GM23338 (cell line): ENCODE results near the gene BICD2. TPM values are rescaled to one million over a fixed set of nuclear protein-coding genes. Genes with fewer than 3 reads are reported as not detected.
A peak's percentile ranks its signal among the peaks of the same experiment; 100 is the strongest.

Experiments used
- ATAC-seq: fragments of 200-7000 bp; cut with Tn5 transposase; 3 replicates; pipeline ENCODE4 v1.9.1; 2020
- DNase-seq: peaks from one replicate; pipeline ENCODE4 v3.0.0-alpha.2; 2015; ENCODE audit warnings: low spot score
- H2AFZ ChIP-seq: fragments of 200-600 bp; sonication (generic); 2 replicates; pipeline ENCODE4 v1.8.0; 2016; ENCODE audit warnings: antibody characterized with exemption, mild to moderate bottlenecking, moderate library complexity
- H3F3A ChIP-seq: fragments of 200-600 bp; sonication (generic); replicated peaks from 2 replicates; pipeline ENCODE4 v1.8.0; 2017; ENCODE audit warnings: antibody characterized with exemption, mixed run types, low read depth
- H3K27ac ChIP-seq: fragments of 200-600 bp; sonication (generic); 2 replicates; pipeline ENCODE4 v1.6.1; 2016; ENCODE audit warnings: low read depth
- H3K27me3 ChIP-seq: fragments of 200-600 bp; sonication (generic); 2 replicates; pipeline ENCODE4 v1.8.0; 2016; ENCODE audit warnings: mild to moderate bottlenecking, mixed run types, moderate library complexity; ENCODE audit not compliant: insufficient read depth
- H3K36me3 ChIP-seq: fragments of 200-600 bp; sonication (generic); 2 replicates; pipeline ENCODE4 v1.8.0; 2016; ENCODE audit warnings: mild to moderate bottlenecking; ENCODE audit not compliant: insufficient read depth
- H3K4me1 ChIP-seq: fragments of 200-600 bp; sonication (generic); 2 replicates; pipeline ENCODE4 v1.8.0; 2016; ENCODE audit warnings: mild to moderate bottlenecking, moderate library complexity; ENCODE audit not compliant: insufficient read depth
- H3K4me2 ChIP-seq: fragments of 200-600 bp; sonication (generic); 2 replicates; pipeline ENCODE4 v1.7.1; 2017; ENCODE audit warnings: mixed run types
- H3K4me3 ChIP-seq: fragments of 200-600 bp; sonication (generic); 2 replicates; pipeline ENCODE4 v1.6.1; 2016; ENCODE audit warnings: mixed run types
- H3K79me2 ChIP-seq: fragments of 200-600 bp; sonication (generic); replicated peaks from 2 replicates; pipeline ENCODE4 v1.8.0; 2017; ENCODE audit warnings: mild to moderate bottlenecking; ENCODE audit not compliant: insufficient read depth
- H3K9me2 ChIP-seq: fragments of 200-600 bp; sonication (generic); 2 replicates; pipeline ENCODE4 v1.8.0; 2017; ENCODE audit not compliant: insufficient read depth
- H4K20me1 ChIP-seq: fragments of 200-600 bp; sonication (generic); replicated peaks from 2 replicates; pipeline ENCODE4 v1.8.0; 2017; ENCODE audit warnings: mild to moderate bottlenecking; ENCODE audit not compliant: insufficient read depth
- H3K27ac Mint-ChIP-seq: 2 replicates; pipeline ENCODE4 v1.8.0; 2020; ENCODE audit warnings: inconsistent platforms, mild to moderate bottlenecking, moderate library complexity, mixed read lengths
- H3K27me3 Mint-ChIP-seq: 3 replicates; pipeline ENCODE4 v1.8.0; 2022; ENCODE audit warnings: low read depth, mild to moderate bottlenecking, moderate library complexity, mixed read lengths, inconsistent platforms; ENCODE audit not compliant: insufficient read depth, poor library complexity
- H3K36me3 Mint-ChIP-seq: 3 replicates; pipeline ENCODE4 v1.8.0; 2021; ENCODE audit warnings: low read depth, mild to moderate bottlenecking, inconsistent platforms, moderate library complexity, mixed read lengths
- H3K4me1 Mint-ChIP-seq: 3 replicates; pipeline ENCODE4 v1.8.0; 2020; ENCODE audit warnings: mild to moderate bottlenecking, inconsistent platforms, mixed read lengths
- H3K4me3 Mint-ChIP-seq: 3 replicates; pipeline ENCODE4 v1.8.0; 2021; ENCODE audit warnings: moderate library complexity, mild to moderate bottlenecking, inconsistent platforms, mixed read lengths
- H3K9me3 Mint-ChIP-seq: 3 replicates; pipeline ENCODE4 v1.8.0; 2020; ENCODE audit warnings: moderate library complexity, mild to moderate bottlenecking, inconsistent platforms, mixed read lengths
- CREB1 ChIP-seq: fragments of 250-450 bp; sonication (Bioruptor Pico); IDR thresholded peaks from 2 replicates; pipeline ENCODE4 v1.5.0; 2020; ENCODE audit warnings: low read depth, mild to moderate bottlenecking, moderate library complexity
- POLR2AphosphoS5 ChIP-seq: IDR thresholded peaks from 2 replicates; pipeline ENCODE4 v1.6.1; 2016; ENCODE audit warnings: antibody characterized with exemption, low read depth
- polyA plus RNA-seq: library from polyadenylated mRNA; unstranded; fragments of >200 nt; fragmentation: Nextera tagmentation; extraction: Ambion mirVana; gene quantifications from 2 replicates; pipeline ENCODE4 v1.2.1, GENCODE V29; 2016
- total RNA-seq: library from RNA; depleted of rRNA; stranded (reverse); fragments of >200 nt; shearing (Covaris generic); gene quantifications from 2 replicates; pipeline ENCODE4 v1.2.3, GENCODE V29; 2014
- TF ChIP-seq, protein P1 (sequence below): IDR thresholded peaks from one replicate; pipeline ENCODE4 v1.6.1; 2018; ENCODE audit warnings: antibody characterized with exemption; ENCODE audit not compliant: unreplicated experiment
- TF ChIP-seq, protein P2 (sequence below): IDR thresholded peaks from 2 replicates; pipeline ENCODE4 v1.6.1; 2016; ENCODE audit warnings: antibody characterized with exemption
- TF ChIP-seq, protein P3 (sequence below): fragments of 250-450 bp; sonication (Bioruptor Pico); IDR thresholded peaks from 2 replicates; pipeline ENCODE4 v1.5.0; 2020; ENCODE audit warnings: mild to moderate bottlenecking, moderate library complexity

The BICD2 gene
- total and polyA plus RNA-seq, 2 experiments from 2014 or later, result 8.7 to 34.3 TPM

- TF ChIP-seq, protein P1, sequence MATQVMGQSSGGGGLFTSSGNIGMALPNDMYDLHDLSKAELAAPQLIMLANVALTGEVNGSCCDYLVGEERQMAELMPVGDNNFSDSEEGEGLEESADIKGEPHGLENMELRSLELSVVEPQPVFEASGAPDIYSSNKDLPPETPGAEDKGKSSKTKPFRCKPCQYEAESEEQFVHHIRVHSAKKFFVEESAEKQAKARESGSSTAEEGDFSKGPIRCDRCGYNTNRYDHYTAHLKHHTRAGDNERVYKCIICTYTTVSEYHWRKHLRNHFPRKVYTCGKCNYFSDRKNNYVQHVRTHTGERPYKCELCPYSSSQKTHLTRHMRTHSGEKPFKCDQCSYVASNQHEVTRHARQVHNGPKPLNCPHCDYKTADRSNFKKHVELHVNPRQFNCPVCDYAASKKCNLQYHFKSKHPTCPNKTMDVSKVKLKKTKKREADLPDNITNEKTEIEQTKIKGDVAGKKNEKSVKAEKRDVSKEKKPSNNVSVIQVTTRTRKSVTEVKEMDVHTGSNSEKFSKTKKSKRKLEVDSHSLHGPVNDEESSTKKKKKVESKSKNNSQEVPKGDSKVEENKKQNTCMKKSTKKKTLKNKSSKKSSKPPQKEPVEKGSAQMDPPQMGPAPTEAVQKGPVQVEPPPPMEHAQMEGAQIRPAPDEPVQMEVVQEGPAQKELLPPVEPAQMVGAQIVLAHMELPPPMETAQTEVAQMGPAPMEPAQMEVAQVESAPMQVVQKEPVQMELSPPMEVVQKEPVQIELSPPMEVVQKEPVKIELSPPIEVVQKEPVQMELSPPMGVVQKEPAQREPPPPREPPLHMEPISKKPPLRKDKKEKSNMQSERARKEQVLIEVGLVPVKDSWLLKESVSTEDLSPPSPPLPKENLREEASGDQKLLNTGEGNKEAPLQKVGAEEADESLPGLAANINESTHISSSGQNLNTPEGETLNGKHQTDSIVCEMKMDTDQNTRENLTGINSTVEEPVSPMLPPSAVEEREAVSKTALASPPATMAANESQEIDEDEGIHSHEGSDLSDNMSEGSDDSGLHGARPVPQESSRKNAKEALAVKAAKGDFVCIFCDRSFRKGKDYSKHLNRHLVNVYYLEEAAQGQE, result no peak
- no peak for TF ChIP-seq CREB1 (CRISPR knock-in tag)
These were observed 2.7 kb upstream of the BICD2 start (continued) for GRCh38 chr9:92767066-92768054.

DNA sequence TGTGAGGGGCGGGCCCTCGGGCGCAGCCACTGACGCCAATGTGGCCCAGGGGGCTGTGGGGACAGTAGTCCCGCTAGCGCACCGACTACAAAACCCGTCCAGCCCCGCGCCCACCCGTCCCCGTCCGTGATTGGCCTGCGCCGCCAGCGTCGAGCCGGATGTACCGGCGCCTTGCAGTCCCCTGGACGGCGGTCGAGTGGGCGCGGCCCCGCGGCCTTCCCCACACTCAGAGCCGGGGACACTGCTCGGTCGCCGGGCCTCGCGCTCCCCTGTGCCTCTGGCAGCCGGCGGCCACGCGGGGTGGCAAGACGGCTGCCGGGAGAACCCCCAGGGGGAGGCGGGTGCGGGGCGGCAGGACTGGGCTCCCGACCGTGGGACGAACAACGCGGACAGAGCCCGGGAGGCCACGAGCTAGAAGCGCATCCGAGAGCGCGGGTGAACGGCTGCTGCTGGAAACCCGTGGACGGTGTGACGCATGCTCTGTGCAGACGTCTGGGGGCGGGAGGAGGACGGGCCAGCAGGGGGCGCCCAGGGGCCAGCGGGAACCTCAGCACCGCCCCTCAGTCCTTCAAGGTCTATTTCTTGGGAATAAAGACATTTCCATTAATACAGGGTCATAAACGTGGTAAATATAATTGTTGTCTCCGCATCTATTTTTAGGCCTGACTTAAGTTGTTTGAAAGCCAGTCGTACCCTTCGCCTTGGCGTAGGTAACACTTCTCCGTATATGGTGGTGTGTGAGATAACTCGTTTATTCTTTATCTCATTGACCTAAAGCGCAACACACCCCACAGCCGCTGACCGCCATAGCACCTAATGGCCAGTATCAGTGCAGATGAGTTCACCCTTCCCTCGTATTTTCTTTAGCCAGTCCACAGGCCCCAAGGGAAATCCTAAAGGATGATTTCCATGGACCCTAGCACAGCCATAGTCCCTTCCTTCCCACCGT lies 629 bp upstream of the BICD2 start:
- Histone ChIP-seq H3K4me2 (peak overlapping the region; percentile 94), H3K4me3 (peak overlapping the region; percentile 94), H4K20me1 (peaks cover 32% of the 10 kb centered on the region), H3K27me3 (no peaks in the 10 kb centered on the region), H3K79me2 (peaks cover 41% of the 10 kb centered on the region), H3K36me3 (no peaks in the 10 kb centered on the region), H3K27ac (peak overlapping the region; percentile 96), H3F3A (peaks cover 4% of the 10 kb centered on the region; the same call in 1 of the 2 replicates), H3K4me1 (peaks cover 14% of the 10 kb centered on the region), H2AFZ (peak overlapping the region; percentile 94), H3K9me2 (no peaks in the 10 kb centered on the region)
- peak; percentile 91 for ATAC-seq
- Mint-ChIP-seq H3K27me3 (peaks cover 20% of the 10 kb centered on the region), H3K27ac (peak overlapping the region; percentile 98), H3K4me1 (peaks cover 43% of the 10 kb centered on the region), H3K4me3 (peak overlapping the region; percentile 85), H3K36me3 (no peaks in the 10 kb centered on the region; the same call in 2 of the 3 replicates), H3K9me3 (no peaks in the 10 kb centered on the region)
- DNase-seq, result peak; percentile 98
- TF ChIP-seq CREB1 (CRISPR knock-in tag) (peak; percentile 96), POLR2AphosphoS5 (peak; percentile 84)
- TF ChIP-seq, protein P2, sequence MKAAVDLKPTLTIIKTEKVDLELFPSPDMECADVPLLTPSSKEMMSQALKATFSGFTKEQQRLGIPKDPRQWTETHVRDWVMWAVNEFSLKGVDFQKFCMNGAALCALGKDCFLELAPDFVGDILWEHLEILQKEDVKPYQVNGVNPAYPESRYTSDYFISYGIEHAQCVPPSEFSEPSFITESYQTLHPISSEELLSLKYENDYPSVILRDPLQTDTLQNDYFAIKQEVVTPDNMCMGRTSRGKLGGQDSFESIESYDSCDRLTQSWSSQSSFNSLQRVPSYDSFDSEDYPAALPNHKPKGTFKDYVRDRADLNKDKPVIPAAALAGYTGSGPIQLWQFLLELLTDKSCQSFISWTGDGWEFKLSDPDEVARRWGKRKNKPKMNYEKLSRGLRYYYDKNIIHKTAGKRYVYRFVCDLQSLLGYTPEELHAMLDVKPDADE, result peak; percentile 99
- TF ChIP-seq, protein P1, result no peak
- TF ChIP-seq, protein P3, sequence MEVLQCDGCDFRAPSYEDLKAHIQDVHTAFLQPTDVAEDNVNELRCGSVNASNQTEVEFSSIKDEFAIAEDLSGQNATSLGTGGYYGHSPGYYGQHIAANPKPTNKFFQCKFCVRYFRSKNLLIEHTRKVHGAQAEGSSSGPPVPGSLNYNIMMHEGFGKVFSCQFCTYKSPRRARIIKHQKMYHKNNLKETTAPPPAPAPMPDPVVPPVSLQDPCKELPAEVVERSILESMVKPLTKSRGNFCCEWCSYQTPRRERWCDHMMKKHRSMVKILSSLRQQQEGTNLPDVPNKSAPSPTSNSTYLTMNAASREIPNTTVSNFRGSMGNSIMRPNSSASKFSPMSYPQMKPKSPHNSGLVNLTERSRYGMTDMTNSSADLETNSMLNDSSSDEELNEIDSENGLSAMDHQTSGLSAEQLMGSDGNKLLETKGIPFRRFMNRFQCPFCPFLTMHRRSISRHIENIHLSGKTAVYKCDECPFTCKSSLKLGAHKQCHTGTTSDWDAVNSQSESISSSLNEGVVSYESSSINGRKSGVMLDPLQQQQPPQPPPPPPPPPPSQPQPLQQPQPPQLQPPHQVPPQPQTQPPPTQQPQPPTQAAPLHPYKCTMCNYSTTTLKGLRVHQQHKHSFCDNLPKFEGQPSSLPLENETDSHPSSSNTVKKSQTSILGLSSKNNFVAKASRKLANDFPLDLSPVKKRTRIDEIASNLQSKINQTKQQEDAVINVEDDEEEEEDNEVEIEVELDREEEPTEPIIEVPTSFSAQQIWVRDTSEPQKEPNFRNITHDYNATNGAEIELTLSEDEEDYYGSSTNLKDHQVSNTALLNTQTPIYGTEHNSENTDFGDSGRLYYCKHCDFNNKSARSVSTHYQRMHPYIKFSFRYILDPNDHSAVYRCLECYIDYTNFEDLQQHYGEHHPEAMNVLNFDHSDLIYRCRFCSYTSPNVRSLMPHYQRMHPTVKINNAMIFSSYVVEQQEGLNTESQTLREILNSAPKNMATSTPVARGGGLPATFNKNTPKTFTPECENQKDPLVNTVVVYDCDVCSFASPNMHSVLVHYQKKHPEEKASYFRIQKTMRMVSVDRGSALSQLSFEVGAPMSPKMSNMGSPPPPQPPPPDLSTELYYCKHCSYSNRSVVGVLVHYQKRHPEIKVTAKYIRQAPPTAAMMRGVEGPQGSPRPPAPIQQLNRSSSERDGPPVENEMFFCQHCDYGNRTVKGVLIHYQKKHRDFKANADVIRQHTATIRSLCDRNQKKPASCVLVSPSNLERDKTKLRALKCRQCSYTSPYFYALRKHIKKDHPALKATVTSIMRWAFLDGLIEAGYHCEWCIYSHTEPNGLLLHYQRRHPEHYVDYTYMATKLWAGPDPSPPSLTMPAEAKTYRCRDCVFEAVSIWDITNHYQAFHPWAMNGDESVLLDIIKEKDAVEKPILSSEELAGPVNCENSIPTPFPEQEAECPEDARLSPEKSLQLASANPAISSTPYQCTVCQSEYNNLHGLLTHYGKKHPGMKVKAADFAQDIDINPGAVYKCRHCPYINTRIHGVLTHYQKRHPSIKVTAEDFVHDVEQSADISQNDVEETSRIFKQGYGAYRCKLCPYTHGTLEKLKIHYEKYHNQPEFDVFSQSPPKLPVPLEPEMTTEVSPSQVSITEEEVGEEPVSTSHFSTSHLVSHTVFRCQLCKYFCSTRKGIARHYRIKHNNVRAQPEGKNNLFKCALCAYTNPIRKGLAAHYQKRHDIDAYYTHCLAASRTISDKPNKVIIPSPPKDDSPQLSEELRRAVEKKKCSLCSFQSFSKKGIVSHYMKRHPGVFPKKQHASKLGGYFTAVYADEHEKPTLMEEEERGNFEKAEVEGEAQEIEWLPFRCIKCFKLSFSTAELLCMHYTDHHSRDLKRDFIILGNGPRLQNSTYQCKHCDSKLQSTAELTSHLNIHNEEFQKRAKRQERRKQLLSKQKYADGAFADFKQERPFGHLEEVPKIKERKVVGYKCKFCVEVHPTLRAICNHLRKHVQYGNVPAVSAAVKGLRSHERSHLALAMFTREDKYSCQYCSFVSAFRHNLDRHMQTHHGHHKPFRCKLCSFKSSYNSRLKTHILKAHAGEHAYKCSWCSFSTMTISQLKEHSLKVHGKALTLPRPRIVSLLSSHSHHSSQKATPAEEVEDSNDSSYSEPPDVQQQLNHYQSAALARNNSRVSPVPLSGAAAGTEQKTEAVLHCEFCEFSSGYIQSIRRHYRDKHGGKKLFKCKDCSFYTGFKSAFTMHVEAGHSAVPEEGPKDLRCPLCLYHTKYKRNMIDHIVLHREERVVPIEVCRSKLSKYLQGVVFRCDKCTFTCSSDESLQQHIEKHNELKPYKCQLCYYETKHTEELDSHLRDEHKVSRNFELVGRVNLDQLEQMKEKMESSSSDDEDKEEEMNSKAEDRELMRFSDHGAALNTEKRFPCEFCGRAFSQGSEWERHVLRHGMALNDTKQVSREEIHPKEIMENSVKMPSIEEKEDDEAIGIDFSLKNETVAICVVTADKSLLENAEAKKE (CRISPR knock-in tag), result no peak
